ENCODE measurements around the gene ABHD16B.

GRCh38 chr20:63854069-63854765, 7.1 kb upstream of the ABHD16B start:
- TF ChIP-seq POLR2A (IDR thresholded peaks at IDR 0.05) (no peak), CTCF (IDR thresholded peaks at IDR 0.05) (no peak)
